HEK293 (cell line): ENCODE data around the gene IL18R1.

Experiments used
- CTCF ChIA-PET: fragments of 350-600 bp; formaldehyde crosslinking; extraction: SDS; loops from one replicate; lab custom pipeline; 2021; ENCODE audit warnings: antibody characterized with exemption; lab: Yijun Ruan, JAX
- POLR2A ChIA-PET: fragments of 300-600 bp; formaldehyde crosslinking; extraction: SDS; loops from one replicate; lab custom pipeline; 2020; ENCODE audit warnings: antibody characterized with exemption, inconsistent platforms; lab: Yijun Ruan, JAX
- H3K27ac ChIP-seq: fragments of 200-500 bp; sonication (Bioruptor generic); 2 replicates; pipeline ENCODE4 v1.5.1; 2014; ENCODE audit warnings: low read depth, low read length, control low read depth, inconsistent platforms; ENCODE audit errors: extremely low read depth
- H3K36me3 ChIP-seq, 2 experiments: fragments of 200-500 bp in 1 of 2; sonication (Bioruptor generic) in 1 of 2; 1 replicate in 1 of 2; 2 replicates in 1 of 2; pipeline ENCODE4 v1.5.1; 2014 to 2017; ENCODE audit warnings: inconsistent platforms in 2 of 2, low read length in 2 of 2; ENCODE audit not compliant: control insufficient read depth in 2 of 2, insufficient read depth in 1 of 2
- H3K4me1 ChIP-seq: fragments of 200-500 bp; sonication (Bioruptor generic); 2 replicates; pipeline ENCODE4 v1.5.1; 2014; ENCODE audit warnings: mild to moderate bottlenecking, low read length, inconsistent platforms; ENCODE audit not compliant: control insufficient read depth, insufficient read depth
- H3K4me3 ChIP-seq: 2 replicates; pipeline ENCODE4 v1.5.1; 2011; ENCODE audit warnings: low read depth, mild to moderate bottlenecking, control low read depth, low read length, moderate library complexity
- H3K9me3 ChIP-seq: fragments of 200-500 bp; sonication (Bioruptor generic); 2 replicates; pipeline ENCODE4 v1.5.1; 2014; ENCODE audit warnings: low read depth, low read length, inconsistent platforms; ENCODE audit not compliant: control insufficient read depth, insufficient read depth
- BCL11B ChIP-seq: fragments of 450-650 bp; formaldehyde crosslinking; IDR thresholded peaks from 2 replicates; pipeline ENCODE4 v1.5.1; 2016; ENCODE audit warnings: low read depth, missing biosample characterization, missing genetic modification characterization
- HOXD13 ChIP-seq: sonication (generic); formaldehyde crosslinking; IDR thresholded peaks from 2 replicates; pipeline ENCODE4 v1.8.0; 2022; ENCODE audit warnings: missing genetic modification reagents, borderline replicate concordance
- KLF1 ChIP-seq: fragments of 450-650 bp; formaldehyde crosslinking; IDR thresholded peaks from 2 replicates; pipeline ENCODE4 v1.5.1; 2016; ENCODE audit warnings: missing biosample characterization, missing genetic modification characterization
- KLF9 ChIP-seq: fragments of 450-650 bp; formaldehyde crosslinking; IDR thresholded peaks from 2 replicates; pipeline ENCODE4 v1.5.1; 2016; ENCODE audit warnings: missing biosample characterization, missing genetic modification characterization, low read depth
- SETDB1 ChIP-seq: IDR thresholded peaks from one replicate; pipeline ENCODE4 v1.6.1; 2017; ENCODE audit warnings: mild to moderate bottlenecking, low read length, moderate library complexity, mixed read lengths; ENCODE audit not compliant: insufficient read length
- ZFP41 ChIP-seq: fragments of 450-650 bp; formaldehyde crosslinking; IDR thresholded peaks from 2 replicates; pipeline ENCODE4 v1.5.1; 2016; ENCODE audit warnings: missing biosample characterization, missing genetic modification characterization, borderline replicate concordance
- ZNF138 ChIP-seq: fragments of 450-650 bp; formaldehyde crosslinking; IDR thresholded peaks from 2 replicates; pipeline ENCODE4 v1.5.1; 2016; ENCODE audit warnings: missing biosample characterization, missing genetic modification characterization, borderline replicate concordance
- ZNF146 ChIP-seq: fragments of 450-650 bp; formaldehyde crosslinking; IDR thresholded peaks from 2 replicates; pipeline ENCODE4 v1.5.1; 2016; ENCODE audit warnings: missing biosample characterization, missing genetic modification characterization
- ZNF223 ChIP-seq: fragments of 450-650 bp; formaldehyde crosslinking; IDR thresholded peaks from 2 replicates; pipeline ENCODE4 v1.5.1; 2016; ENCODE audit warnings: missing biosample characterization, missing genetic modification characterization
- ZNF23 ChIP-seq: fragments of 450-650 bp; formaldehyde crosslinking; IDR thresholded peaks from 2 replicates; pipeline ENCODE4 v1.5.1; 2016; ENCODE audit warnings: missing biosample characterization, missing genetic modification characterization, borderline replicate concordance
- ZNF248 ChIP-seq: fragments of 450-650 bp; formaldehyde crosslinking; IDR thresholded peaks from 2 replicates; pipeline ENCODE4 v1.5.1; 2017; ENCODE audit warnings: missing biosample characterization, missing genetic modification characterization
- ZNF350 ChIP-seq: fragments of 450-650 bp; formaldehyde crosslinking; IDR thresholded peaks from 2 replicates; pipeline ENCODE4 v1.5.0; 2017; ENCODE audit warnings: missing biosample characterization, mild to moderate bottlenecking, missing genetic modification characterization
- ZNF404 ChIP-seq: fragments of 450-650 bp; formaldehyde crosslinking; IDR thresholded peaks from 2 replicates; pipeline ENCODE4 v1.5.1; 2017; ENCODE audit warnings: missing biosample characterization, missing genetic modification characterization
- ZNF423 ChIP-seq: fragments of 450-650 bp; formaldehyde crosslinking; IDR thresholded peaks from 2 replicates; pipeline ENCODE4 v1.5.1; 2016; ENCODE audit warnings: missing biosample characterization, missing genetic modification characterization
- ZNF623 ChIP-seq: fragments of 450-650 bp; formaldehyde crosslinking; IDR thresholded peaks from 2 replicates; pipeline ENCODE4 v1.5.1; 2016; ENCODE audit warnings: missing biosample characterization, missing genetic modification characterization
- ZNF658 ChIP-seq: fragments of 450-650 bp; formaldehyde crosslinking; IDR thresholded peaks from 2 replicates; pipeline ENCODE4; 2016; ENCODE audit warnings: missing biosample characterization, missing genetic modification characterization
- ZNF76 ChIP-seq: fragments of 450-650 bp; formaldehyde crosslinking; IDR thresholded peaks from 2 replicates; pipeline ENCODE4; 2016; ENCODE audit warnings: low read depth, missing biosample characterization, missing genetic modification characterization, borderline replicate concordance
- ZNF776 ChIP-seq: fragments of 450-650 bp; formaldehyde crosslinking; IDR thresholded peaks from 2 replicates; pipeline ENCODE4 v1.5.0; 2017; ENCODE audit warnings: missing biosample characterization, missing genetic modification characterization, borderline replicate concordance
- ZNF777 ChIP-seq: fragments of 450-650 bp; formaldehyde crosslinking; IDR thresholded peaks from 2 replicates; pipeline ENCODE4 v1.5.1; 2017; ENCODE audit warnings: missing biosample characterization, missing genetic modification characterization, borderline replicate concordance
- ZNF792 ChIP-seq: fragments of 450-650 bp; formaldehyde crosslinking; IDR thresholded peaks from 2 replicates; pipeline ENCODE4 v1.5.1; 2016; ENCODE audit warnings: missing biosample characterization, missing genetic modification characterization
- ZSCAN30 ChIP-seq: fragments of 450-650 bp; IDR thresholded peaks from 2 replicates; pipeline ENCODE4 v1.5.1; 2018; ENCODE audit warnings: missing biosample characterization, mild to moderate bottlenecking, missing genetic modification characterization, moderate library complexity
- TF ChIP-seq, protein P1 (sequence below): fragments of 450-650 bp; formaldehyde crosslinking; IDR thresholded peaks from 2 replicates; pipeline ENCODE4 v1.5.1; 2017; ENCODE audit warnings: missing biosample characterization, missing genetic modification characterization

Gene IL18R1

DNA sequence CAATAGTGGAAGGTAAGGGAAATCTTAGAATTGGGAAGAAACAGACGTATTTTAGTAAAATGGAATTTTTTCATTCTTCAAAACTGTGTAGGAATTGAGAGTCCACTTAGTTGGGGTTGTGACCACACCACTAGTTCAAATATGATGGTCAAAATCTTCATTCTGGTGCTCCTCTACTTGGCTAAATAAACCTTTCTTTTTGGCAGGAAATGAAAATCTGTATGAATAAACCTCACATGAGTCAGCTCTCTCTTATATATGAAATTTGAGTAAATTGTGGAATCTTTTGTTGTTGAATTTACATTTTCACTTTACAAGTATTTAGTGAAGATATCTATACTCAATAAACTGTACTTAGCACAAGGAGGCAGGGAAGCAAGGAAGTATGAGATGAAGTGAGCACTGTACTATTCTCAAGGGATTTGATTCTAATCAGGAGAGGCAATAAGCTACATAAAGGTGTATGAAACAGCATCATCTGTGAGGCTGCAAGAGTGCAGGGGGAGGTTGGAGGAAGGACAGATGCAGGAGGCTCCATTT is 20.5 kb downstream of the IL18R1 start:
- Histone ChIP-seq H3K27ac (no peak overlapping the region), H3K4me3 (no peak overlapping the region), H3K36me3 (no peaks in the 10 kb centered on the region), H3K9me3 (no peaks in the 10 kb centered on the region), H3K4me1 (no peaks in the 10 kb centered on the region)
- TF ChIP-seq ZNF350 = no peak
- no peak for TF ChIP-seq ZNF623
- no peak for TF ChIP-seq KLF1 (tag by site-specific recombination)
- TF ChIP-seq ZNF776 (tag by site-specific recombination) = no peak
- no peak for TF ChIP-seq ZNF223 (tag by site-specific recombination)
- CTCF ChIA-PET = interaction anchor here (0.7 to 1.4 kb wide), 2 partner anchors 20 to 53 kb away, joined by 3 read pairs; partner anchors contain the start of gene IL18R1
- POLR2A ChIA-PET = no interaction called here

DNA sequence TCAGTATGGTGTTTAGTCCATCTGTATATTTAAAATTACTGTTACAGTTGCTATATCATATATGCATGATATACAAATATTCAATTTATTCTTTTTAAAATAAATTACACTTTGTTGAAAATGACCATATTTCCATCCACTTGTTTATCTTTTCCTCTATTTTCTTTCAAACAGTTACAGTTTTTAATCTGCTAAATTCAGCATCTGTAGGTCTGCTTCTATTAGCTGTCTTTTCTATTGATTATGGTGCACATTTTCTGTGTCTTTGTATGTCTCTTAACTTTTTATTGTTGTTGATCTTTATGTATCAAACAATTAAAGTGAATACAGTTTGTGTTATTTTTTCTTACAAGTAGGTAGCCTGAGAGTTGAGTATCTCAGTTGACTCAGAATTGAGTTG is 28.1 kb downstream of the IL18R1 start:
- POLR2A ChIA-PET = interaction anchor here (0.6 kb wide), 1 partner anchor 316 kb away, joined by 3 read pairs; no protein-coding TSS in a partner anchor
- CTCF ChIA-PET = interaction anchor here (0.6 to 1.1 kb wide), 2 partner anchors 28 to 421 kb away, joined by 3 to 4 read pairs; no protein-coding TSS in a partner anchor
- H3K9me3 ChIP-seq = no peaks in the 10 kb centered on the region
- no peak for TF ChIP-seq ZNF404
- no peak for TF ChIP-seq ZNF248 (tag by site-specific recombination)
- TF ChIP-seq ZNF76 (tag by site-specific recombination) = no peak
- TF ChIP-seq ZNF138 (tag by site-specific recombination) = no peak
- no peak for TF ChIP-seq ZNF146
- no peak for TF ChIP-seq HOXD13 (CRISPR knock-in tag)
- no peak for TF ChIP-seq ZFP41 (tag by site-specific recombination)
- no peak for TF ChIP-seq ZNF792 (tag by site-specific recombination)
- TF ChIP-seq SETDB1 = peak; percentile 88
- TF ChIP-seq, all 188 proteins: peak for 1
- Histone ChIP-seq H3K36me3 (no peaks in the 10 kb centered on the region), H3K27ac (no peak overlapping the region), H3K4me1 (no peaks in the 10 kb centered on the region), H3K4me3 (no peak overlapping the region)

DNA sequence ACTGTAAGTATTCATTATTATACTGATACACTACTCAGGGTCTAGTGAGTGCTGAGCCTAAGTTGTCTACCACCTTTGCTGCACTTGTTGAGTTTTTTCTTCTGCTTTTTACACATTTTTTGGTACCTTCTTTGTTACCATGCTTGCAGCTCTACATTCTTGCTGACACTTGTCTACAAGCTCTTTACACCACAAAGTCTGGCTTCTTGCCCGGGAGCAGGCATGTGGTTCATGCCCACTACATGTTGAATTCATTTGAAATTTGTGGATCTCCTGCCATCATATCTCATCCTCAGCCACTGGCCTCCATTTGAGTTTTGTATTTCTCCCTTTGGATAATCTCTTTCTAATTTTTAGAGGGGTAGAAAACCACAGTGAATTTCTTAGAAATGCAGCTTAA is 29.9 kb downstream of the IL18R1 start:
- TF ChIP-seq ZSCAN30 (no peak), KLF9 (tag by site-specific recombination) (no peak), ZNF423 (tag by site-specific recombination) (no peak), BCL11B (no peak), ZNF23 (tag by site-specific recombination) (no peak), ZNF777 (no peak), ZNF658 (no peak)
- TF ChIP-seq, protein P1, sequence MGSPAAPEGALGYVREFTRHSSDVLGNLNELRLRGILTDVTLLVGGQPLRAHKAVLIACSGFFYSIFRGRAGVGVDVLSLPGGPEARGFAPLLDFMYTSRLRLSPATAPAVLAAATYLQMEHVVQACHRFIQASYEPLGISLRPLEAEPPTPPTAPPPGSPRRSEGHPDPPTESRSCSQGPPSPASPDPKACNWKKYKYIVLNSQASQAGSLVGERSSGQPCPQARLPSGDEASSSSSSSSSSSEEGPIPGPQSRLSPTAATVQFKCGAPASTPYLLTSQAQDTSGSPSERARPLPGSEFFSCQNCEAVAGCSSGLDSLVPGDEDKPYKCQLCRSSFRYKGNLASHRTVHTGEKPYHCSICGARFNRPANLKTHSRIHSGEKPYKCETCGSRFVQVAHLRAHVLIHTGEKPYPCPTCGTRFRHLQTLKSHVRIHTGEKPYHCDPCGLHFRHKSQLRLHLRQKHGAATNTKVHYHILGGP (tag by site-specific recombination) = no peak
- TF ChIP-seq, all 188 proteins: peak for 0

More for the DNA sequence above, 29.9 kb downstream of the IL18R1 start:
- no peaks in the 10 kb centered on the region for H3K36me3 ChIP-seq
- ChIA-PET CTCF (interaction anchor here (0.6 to 0.7 kb wide), 3 partner anchors 13 to 45 kb away, joined by 3 to 5 read pairs (median 3); no protein-coding TSS in a partner anchor), POLR2A (no interaction called here)
- no peak overlapping the region for H3K27ac ChIP-seq
- no peak overlapping the region for H3K4me3 ChIP-seq
- no peaks in the 10 kb centered on the region for H3K9me3 ChIP-seq
- H3K4me1 ChIP-seq = no peaks in the 10 kb centered on the region
